Fibroblast of skin of right quadriceps (primary cell): Measurements from ENCODE around the gene CDH15.
"Not testable (repeated sequence)": the region's sequence is repeated elsewhere in the genome, so short reads cannot be mapped to it uniquely, and the experiment has no call there.

Experiments
- DNase-seq: peaks from one replicate; pipeline ENCODE4 v3.0.0-alpha.2; 2013

Gene CDH15

GRCh38 chr16:89242795-89243200 lies 71.2 kb downstream of the CDH15 start:
- DNase-seq, result no peak

- DNase-seq, result no peak
Observed at GRCh38 chr16:89243664-89244063, 72.1 kb downstream of the CDH15 start.

- not testable (repeated sequence) for DNase-seq
Observed at GRCh38 chr16:89244264-89244663, 72.7 kb downstream of the CDH15 start.

GRCh38 chr16:89244754-89245153 lies 73.2 kb downstream of the CDH15 start:
- no peak for DNase-seq
